Sigmoid colon (tissue), 4 donors: ENCODE results near the gene PTTG2.

Source experiments
- EP300 ChIP-seq, 4 donors: sonication (generic); formaldehyde crosslinking; IDR thresholded peaks; one replicate each; pipeline ENCODE4 v1.6.1; 2017; ENCODE audit warnings: antibody characterized with exemption in 4 of 4
- POLR2A ChIP-seq, 2 donors: fragments of 450-650 bp; IDR thresholded peaks; one replicate each; pipeline ENCODE4 v1.6.1; 2016; ENCODE audit warnings: antibody characterized with exemption in 2 of 2, mild to moderate bottlenecking in 2 of 2, moderate library complexity in 2 of 2
- TF ChIP-seq, protein P1 (sequence below), 4 experiments: fragments of 450-650 bp in 3 of 4; fragments of 200-600 bp in 1 of 4; IDR thresholded peaks; one replicate each; pipeline ENCODE4 v1.5.1; 2016 to 2019; ENCODE audit warnings: antibody characterized with exemption in 4 of 4, mild to moderate bottlenecking in 3 of 4, moderate library complexity in 2 of 4

DNA sequence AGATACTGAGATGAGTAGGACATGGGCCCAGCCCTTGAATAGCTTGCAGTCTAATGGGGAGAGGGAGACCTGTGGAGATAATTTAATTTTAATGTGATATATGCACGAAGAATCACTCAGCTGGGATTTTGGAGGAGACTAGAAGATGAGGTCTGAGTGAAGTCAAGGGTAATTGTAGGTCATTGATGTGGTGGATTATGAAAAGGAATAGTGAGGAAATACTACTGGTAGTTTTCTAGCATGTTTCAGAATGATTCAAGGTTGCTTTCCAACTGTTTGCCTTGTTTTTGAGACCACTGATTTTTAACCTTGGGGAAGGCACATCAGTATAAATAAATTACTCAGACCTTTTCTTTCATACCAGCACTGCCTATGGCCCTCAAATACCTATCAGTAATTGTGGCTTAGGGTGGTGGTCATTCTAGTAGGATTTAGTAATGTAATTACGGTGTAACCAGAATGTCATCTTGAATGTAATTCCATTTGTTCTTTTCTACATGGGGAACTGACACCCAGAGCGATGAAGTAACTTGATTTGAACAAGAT, 25.6 kb downstream of the PTTG2 start:
- no peak for TF ChIP-seq POLR2A (IDR thresholded peaks at IDR 0.05)
- TF ChIP-seq, protein P1, sequence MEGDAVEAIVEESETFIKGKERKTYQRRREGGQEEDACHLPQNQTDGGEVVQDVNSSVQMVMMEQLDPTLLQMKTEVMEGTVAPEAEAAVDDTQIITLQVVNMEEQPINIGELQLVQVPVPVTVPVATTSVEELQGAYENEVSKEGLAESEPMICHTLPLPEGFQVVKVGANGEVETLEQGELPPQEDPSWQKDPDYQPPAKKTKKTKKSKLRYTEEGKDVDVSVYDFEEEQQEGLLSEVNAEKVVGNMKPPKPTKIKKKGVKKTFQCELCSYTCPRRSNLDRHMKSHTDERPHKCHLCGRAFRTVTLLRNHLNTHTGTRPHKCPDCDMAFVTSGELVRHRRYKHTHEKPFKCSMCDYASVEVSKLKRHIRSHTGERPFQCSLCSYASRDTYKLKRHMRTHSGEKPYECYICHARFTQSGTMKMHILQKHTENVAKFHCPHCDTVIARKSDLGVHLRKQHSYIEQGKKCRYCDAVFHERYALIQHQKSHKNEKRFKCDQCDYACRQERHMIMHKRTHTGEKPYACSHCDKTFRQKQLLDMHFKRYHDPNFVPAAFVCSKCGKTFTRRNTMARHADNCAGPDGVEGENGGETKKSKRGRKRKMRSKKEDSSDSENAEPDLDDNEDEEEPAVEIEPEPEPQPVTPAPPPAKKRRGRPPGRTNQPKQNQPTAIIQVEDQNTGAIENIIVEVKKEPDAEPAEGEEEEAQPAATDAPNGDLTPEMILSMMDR (IDR thresholded peaks at IDR 0.05): no peak
- no peak for TF ChIP-seq EP300 (IDR thresholded peaks at IDR 0.05)
